Measurements from ENCODE around the gene SHOC2.

SHOC2 gene

DNA sequence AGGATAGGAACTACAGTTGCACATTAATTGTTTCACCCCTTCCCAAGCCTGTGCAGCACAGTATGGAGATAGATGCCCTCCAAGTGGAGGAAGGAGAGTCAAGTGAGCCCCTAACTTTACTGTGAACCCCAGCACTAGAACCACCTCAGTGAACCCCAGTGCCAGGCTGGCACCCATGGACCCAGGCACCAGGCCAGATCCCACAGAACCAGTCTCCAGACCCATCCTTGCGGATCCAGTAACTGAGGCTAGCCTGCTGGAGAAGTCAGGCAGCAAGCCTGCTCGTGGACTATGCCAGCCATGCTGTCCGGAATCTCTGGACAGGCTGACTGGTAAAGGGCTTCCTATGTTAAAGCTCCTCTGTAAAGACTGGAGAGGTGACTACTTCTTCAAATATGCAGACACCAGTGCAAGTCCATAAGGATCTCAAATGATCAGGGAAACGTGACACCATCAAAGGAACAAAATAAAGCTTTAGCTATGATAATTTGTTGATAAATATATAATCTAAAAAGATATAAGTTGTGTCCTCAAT lies 27.7 kb downstream of the SHOC2 start:
- DNase-seq: no peak

GRCh38 chr10:110951381-110951780 lies 32.0 kb downstream of the SHOC2 start:
- no peak for DNase-seq

- no peak for DNase-seq
Measured at GRCh38 chr10:110957606-110958005, 38.2 kb downstream of the SHOC2 start.

GRCh38 chr10:110959379-110960332 lies 40.3 kb downstream of the SHOC2 start:
- DNase-seq: no peak

GRCh38 chr10:110960333-110960712 lies 40.9 kb downstream of the SHOC2 start:
- no peak for DNase-seq

GRCh38 chr10:110962443-110962842 lies 43.0 kb downstream of the SHOC2 start:
- no peak for DNase-seq

DNA sequence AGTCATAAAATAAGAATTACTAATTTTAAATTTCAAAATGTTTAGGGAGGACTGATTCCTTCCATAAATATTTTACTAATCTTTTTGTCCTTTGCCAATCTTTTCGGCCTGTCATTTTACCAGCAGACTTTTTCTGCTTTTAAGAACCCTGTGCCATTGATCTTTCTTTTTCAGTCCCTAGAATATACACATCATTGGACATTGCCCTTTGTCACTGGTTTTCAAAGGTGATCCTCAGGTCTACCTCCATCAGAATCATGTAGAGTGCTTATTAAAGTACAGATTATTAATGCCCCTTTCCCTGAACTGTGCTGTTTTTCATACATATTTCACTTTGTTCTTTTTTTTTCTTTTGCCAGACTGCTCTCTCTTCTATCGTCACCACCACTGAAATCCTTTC lies 43.8 kb downstream of the SHOC2 start:
- no peak for DNase-seq

GRCh38 chr10:110964681-110965080 lies 45.3 kb downstream of the SHOC2 start:
- no peak for DNase-seq

- DNase-seq: no peak
Measured at GRCh38 chr10:110965216-110965615, 45.8 kb downstream of the SHOC2 start.

GRCh38 chr10:110966146-110966545 lies 46.7 kb downstream of the SHOC2 start:
- no peak for DNase-seq

- no peak for DNase-seq
Measured at GRCh38 chr10:110967009-110967630, 47.7 kb downstream of the SHOC2 start.

DNA sequence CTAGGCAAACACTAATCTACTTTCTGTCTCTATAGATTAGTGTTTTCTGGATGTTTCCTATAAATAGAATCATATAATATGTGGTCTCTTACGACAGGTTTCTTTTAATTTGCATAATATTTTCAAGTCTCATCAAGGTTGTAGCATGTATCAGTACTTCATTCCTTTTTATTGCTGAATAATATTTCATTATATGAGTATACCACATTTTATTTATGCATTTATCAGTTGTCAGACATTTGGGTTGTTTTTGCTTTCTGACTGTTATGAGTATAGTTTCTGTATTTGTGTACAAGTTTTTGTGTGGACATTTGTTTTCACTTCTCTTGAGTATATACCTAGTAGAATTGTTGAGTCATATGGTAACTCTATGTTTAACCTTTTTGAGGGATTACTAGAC lies 48.2 kb downstream of the SHOC2 start:
- no peak for DNase-seq

DNA sequence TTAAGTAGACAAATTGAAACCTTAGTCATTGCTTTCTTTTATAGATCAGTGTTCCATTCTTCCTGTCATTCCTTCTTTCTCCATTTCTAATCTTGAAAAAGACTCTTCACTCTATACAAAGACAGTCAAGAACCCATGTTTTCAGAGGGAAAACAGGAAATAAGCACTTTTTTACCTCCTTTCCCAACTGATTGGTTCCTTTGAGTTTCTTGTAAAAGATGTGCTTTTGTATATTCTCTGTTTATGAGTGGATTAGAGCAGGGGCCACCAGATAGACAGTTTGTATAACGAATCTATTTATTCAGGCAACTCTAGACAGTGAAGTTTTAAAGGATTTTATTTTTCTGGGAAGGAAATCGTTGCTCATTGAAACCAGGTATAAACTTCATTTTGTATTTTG lies 49.8 kb downstream of the SHOC2 start:
- DNase-seq: no peak

DNA sequence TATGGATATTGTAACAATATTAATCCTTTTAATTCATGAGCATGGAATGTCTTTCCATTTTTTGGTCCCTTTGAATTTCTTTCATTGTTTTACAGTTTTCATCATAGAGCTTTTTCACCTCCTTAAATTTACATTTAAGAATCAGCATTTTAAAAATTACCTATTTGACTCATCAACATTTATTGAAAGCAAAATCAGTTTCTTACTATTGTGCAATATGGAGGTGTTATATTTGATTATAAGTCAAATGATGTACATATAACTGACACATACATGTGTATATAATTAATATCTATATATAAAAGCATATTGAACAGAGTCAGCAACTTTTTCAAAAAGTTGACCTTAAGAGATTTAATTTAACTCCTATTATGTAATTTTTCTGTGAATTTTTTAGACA lies 52.2 kb downstream of the SHOC2 start:
- no peak for DNase-seq

GRCh38 chr10:110972231-110973134 lies 53.1 kb downstream of the SHOC2 start:
- no peak for DNase-seq

GRCh38 chr10:110973400-110973799 lies 54.0 kb downstream of the SHOC2 start:
- no peak for DNase-seq

- DNase-seq: no peak
Measured at GRCh38 chr10:110976577-110976976, 57.2 kb downstream of the SHOC2 start.

- no peak for DNase-seq
Measured at GRCh38 chr10:110977662-110978061, 58.3 kb downstream of the SHOC2 start.

GRCh38 chr10:110978204-110978603 lies 58.8 kb downstream of the SHOC2 start:
- DNase-seq: no peak

GRCh38 chr10:110979611-110980010 lies 60.2 kb downstream of the SHOC2 start:
- no peak for DNase-seq

DNA sequence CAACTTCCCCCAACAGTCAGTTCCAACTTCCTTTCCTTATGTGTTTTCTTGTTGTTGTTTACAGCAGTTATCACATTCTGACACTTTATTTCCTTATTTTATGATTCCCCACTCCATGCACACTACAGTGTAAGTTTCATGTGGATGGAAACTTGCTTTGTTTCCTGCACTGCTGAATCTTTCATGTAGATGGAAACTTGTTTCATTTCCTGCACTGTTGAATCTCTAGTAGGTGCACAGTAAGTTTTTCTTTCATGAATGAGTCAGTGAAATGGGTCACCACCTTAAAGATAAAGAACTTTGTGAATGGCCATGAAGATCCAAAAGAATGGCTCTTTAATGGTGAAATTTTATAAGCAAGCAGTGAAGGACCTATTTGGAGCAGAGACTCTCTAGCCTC lies 61.4 kb downstream of the SHOC2 start:
- DNase-seq: peak in 1 of 5 experiments; percentile 2

- no peak for DNase-seq
Measured at GRCh38 chr10:110983466-110983865, 64.1 kb downstream of the SHOC2 start.
